Stomach (tissue), 9 donors: ENCODE measurements around the gene PRKN. TPM values are rescaled to one million over a fixed set of nuclear protein-coding genes. Genes with fewer than 3 reads are reported as not detected.

Experiments used
- DNase-seq, 2 donors: peaks; one replicate each; pipeline versions ENCODE4 v3.0.0 to v3.0.0-alpha.2; 2013 to 2019
- H3K27ac ChIP-seq, 5 donors: fragments of 200-600 bp in 4 of 5; sonication (generic) in 4 of 5; one replicate each; pipeline ENCODE4 v1.5.1; 2013 to 2019; ENCODE audit warnings: mild to moderate bottlenecking in 1 of 5, moderate library complexity in 1 of 5
- H3K27me3 ChIP-seq, 3 donors: fragments of 200-600 bp; sonication (generic); one replicate each; pipeline ENCODE4 v1.5.1; 2017 to 2019; ENCODE audit warnings: mixed run types in 1 of 3
- H3K36me3 ChIP-seq, 4 donors: fragments of 200-600 bp; sonication (generic); 1 replicate in 3 of 4; 2 replicates in 1 of 4; pipeline ENCODE4 v1.5.1; 2016 to 2019
- H3K4me1 ChIP-seq, 4 donors: fragments of 200-600 bp; sonication (generic); one replicate each; pipeline ENCODE4 v1.5.1; 2016 to 2019
- H3K4me3 ChIP-seq, 4 donors: fragments of 200-600 bp; sonication (generic) in 3 of 4; one replicate each; pipeline ENCODE4 v1.5.1; 2016 to 2019; ENCODE audit warnings: mild to moderate bottlenecking in 1 of 4
- H3K9me3 ChIP-seq, 4 donors: fragments of 200-600 bp; sonication (generic); one replicate each; pipeline ENCODE4 v1.5.1; 2016 to 2019
- EP300 ChIP-seq: sonication (generic); formaldehyde crosslinking; IDR thresholded peaks from one replicate; pipeline ENCODE4 v1.6.1; 2017; ENCODE audit warnings: antibody characterized with exemption
- POLR2A ChIP-seq, 4 donors: fragments of 450-650 bp; IDR thresholded peaks; one replicate each; pipeline ENCODE4 v1.6.1; 2016; ENCODE audit warnings: antibody characterized with exemption in 4 of 4, control low read depth in 2 of 4, mild to moderate bottlenecking in 1 of 4, moderate library complexity in 1 of 4
- POLR2AphosphoS5 ChIP-seq, 3 donors: sonication (generic); formaldehyde crosslinking; IDR thresholded peaks; one replicate each; pipeline ENCODE4 v1.6.1; 2016; ENCODE audit warnings: antibody characterized with exemption in 3 of 3
- WGBS, 5 donors: extraction: QIAGEN DNeasy Blood & Tissue Kit in 3 of 5; methylation state at CpG; one replicate each; pipeline versions ENCODE4 v1.1.5 to v1.1.7; 2013 to 2018; 5-methylcytosine and 5-hydroxymethylcytosine counted together
- intact Hi-C: fragments of 100-400 bp; cut with DNase I; formaldehyde crosslinking; loops from one replicate; pipeline ENCODE4 v1.15.1; 2023; ENCODE audit warnings: low total_unique reads
- polyA plus RNA-seq, 3 donors: library from polyadenylated mRNA; stranded (reverse); fragments of 200-250 nt; gene quantifications; one replicate each; pipeline ENCODE4 v1.2.3, GENCODE V29; 2013
- total RNA-seq, 5 donors: library from RNA; depleted of rRNA; stranded (reverse); fragments of >200 nt; gene quantifications; one replicate each; pipeline versions ENCODE4 v1.1.0 to v1.2.3, GENCODE V29; 2014 to 2016
- TF ChIP-seq, protein P1 (sequence below), 7 experiments: fragments of 450-650 bp in 4 of 7; fragments of 200-600 bp in 3 of 7; sonication (generic) in 3 of 7; IDR thresholded peaks; one replicate each; pipeline ENCODE4 v1.5.1; 2016 to 2019; ENCODE audit warnings: antibody characterized with exemption in 7 of 7, control low read depth in 2 of 7, mild to moderate bottlenecking in 1 of 7
- donor health status: healthy with polysubstance abuse.
- donor health status: Bipolar disorder and iron deficiency.
- donor health status: healthy.

PRKN gene
- total and polyA plus RNA-seq, 8 donors: 0.68 to 19.8 (median 9.5) TPM

DNA sequence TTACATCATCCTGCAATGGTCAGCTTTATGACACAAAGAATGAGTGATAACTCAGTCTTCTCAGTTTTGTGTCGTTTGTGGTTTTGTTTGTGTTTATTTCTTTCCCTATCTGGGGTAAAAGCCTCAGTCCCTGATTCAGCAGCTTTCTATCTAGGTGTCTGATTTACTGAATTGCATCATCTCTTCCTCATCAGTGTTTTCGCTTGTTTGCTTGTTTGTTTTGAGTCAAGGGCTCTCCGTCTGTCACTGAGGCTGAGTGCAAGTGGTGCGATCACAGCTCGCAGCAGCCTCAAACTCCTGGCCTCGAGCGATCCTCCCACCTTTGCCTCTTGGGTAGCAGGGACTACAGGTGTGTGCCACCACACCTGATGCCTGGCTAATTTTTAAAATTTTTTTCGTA, 548.9 kb downstream of the PRKN start:
- Histone ChIP-seq H3K27me3 (no peaks in the 10 kb centered on the region), H3K4me3 (no peak overlapping the region), H3K9me3 (no peaks in the 10 kb centered on the region), H3K4me1 (peaks cover 0 to 13% (median 0%) of the 10 kb centered on the region in 4 donors), H3K36me3 (no peaks in the 10 kb centered on the region), H3K27ac (no peak overlapping the region)
- TF ChIP-seq, protein P1, sequence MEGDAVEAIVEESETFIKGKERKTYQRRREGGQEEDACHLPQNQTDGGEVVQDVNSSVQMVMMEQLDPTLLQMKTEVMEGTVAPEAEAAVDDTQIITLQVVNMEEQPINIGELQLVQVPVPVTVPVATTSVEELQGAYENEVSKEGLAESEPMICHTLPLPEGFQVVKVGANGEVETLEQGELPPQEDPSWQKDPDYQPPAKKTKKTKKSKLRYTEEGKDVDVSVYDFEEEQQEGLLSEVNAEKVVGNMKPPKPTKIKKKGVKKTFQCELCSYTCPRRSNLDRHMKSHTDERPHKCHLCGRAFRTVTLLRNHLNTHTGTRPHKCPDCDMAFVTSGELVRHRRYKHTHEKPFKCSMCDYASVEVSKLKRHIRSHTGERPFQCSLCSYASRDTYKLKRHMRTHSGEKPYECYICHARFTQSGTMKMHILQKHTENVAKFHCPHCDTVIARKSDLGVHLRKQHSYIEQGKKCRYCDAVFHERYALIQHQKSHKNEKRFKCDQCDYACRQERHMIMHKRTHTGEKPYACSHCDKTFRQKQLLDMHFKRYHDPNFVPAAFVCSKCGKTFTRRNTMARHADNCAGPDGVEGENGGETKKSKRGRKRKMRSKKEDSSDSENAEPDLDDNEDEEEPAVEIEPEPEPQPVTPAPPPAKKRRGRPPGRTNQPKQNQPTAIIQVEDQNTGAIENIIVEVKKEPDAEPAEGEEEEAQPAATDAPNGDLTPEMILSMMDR (IDR thresholded peaks at IDR 0.05): no peak
- TF ChIP-seq POLR2A (IDR thresholded peaks at IDR 0.05) (no peak), EP300 (no peak), POLR2AphosphoS5 (IDR thresholded peaks at IDR 0.05) (no peak)
- 89 to 95% (median 94%) methylated on average over 8 of the region's 8 CpGs for WGBS, 5 donors
- intact Hi-C loops: no loop called here
- no peak for DNase-seq

DNA sequence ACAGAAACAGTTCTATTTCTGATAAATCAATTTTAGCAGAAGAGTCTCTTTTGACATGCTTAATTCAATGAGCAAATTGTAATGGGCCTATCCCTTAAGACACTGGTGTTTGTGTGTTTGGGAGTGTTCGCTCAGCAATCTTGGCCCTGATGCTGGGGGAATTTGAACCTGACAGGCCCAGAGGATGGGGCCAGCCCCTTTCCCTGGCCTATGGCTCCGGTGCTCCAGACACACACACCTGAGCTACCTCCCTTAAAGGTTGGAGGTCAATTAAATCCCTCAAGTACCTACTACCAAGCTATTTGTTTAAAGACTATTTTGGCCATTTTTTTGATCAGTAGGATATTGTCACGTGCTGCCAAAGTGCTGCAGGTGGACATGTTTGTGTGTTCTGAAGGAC, 549.3 kb downstream of the PRKN start:
- TF ChIP-seq EP300 (no peak), POLR2AphosphoS5 (IDR thresholded peaks at IDR 0.05) (no peak), POLR2A (IDR thresholded peaks at IDR 0.05) (no peak)
- TF ChIP-seq, protein P1 (IDR thresholded peaks at IDR 0.05): no peak
- peaks cover 0 to 13% (median 0%) of the 10 kb centered on the region in 4 donors for H3K4me1 ChIP-seq
- H3K4me3 ChIP-seq: no peak overlapping the region
- WGBS, 5 donors: 77 to 91% (median 85%) methylated on average over 3 of the region's 3 CpGs
- no peak for DNase-seq
- H3K9me3 ChIP-seq: no peaks in the 10 kb centered on the region
- no peak overlapping the region for H3K27ac ChIP-seq
- no peaks in the 10 kb centered on the region for H3K36me3 ChIP-seq
- intact Hi-C loops: no loop called here
- H3K27me3 ChIP-seq: no peaks in the 10 kb centered on the region

DNA sequence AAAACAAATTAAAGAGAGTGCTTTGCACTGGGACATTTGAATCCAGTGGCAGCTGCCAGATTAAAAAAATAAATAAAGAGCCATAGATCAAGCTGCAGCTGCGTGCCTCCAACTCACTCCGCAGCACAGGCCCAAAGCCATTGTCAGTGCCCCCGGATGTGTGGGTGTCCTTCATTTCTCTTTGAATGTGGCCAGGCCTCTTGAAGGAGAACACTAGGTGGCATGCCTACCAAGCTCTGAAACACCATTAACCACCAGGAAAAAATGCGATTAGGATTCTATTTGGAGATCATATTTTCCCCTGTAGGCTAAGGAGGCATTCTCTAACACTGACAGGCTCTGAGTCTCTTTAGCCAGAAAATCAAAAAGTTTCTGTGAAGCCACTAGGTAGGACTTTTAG, 549.8 kb downstream of the PRKN start:
- H3K4me1 ChIP-seq: peaks cover 0 to 13% (median 0%) of the 10 kb centered on the region in 4 donors
- 17 to 32% (median 26%) methylated on average over 4 of the region's 4 CpGs for WGBS, 5 donors
- DNase-seq: peak in 1 of 2 donors; percentile 59
- H3K27ac ChIP-seq: no peak overlapping the region
- H3K27me3 ChIP-seq: no peaks in the 10 kb centered on the region
- no peaks in the 10 kb centered on the region for H3K36me3 ChIP-seq
- H3K4me3 ChIP-seq: no peak overlapping the region
- H3K9me3 ChIP-seq: no peaks in the 10 kb centered on the region
- intact Hi-C loops: no loop called here
- no peak for TF ChIP-seq EP300
- no peak for TF ChIP-seq POLR2A (IDR thresholded peaks at IDR 0.05)
- no peak for TF ChIP-seq POLR2AphosphoS5 (IDR thresholded peaks at IDR 0.05)
- TF ChIP-seq, protein P1 (IDR thresholded peaks at IDR 0.05): peak in 2 of 7 experiments; percentile 12 to 13

DNA sequence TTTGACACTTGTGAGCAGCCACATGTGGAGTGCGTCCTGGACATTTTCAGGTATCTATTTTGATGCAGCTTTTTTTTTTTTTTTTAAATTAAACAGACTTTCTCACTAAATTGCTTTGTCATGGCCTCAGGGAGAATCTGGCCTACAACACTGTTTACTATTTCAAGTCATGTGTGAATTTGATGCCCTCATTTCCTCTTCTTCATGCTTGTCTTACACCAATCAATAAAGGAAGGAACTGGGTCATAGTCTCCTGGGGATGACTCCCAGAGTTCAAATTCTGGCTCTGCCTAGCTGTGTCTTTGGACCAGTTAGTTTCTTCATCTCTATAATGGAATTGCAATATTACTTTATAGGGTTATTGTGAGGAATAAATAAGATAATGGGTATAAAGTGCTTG, 554.1 kb downstream of the PRKN start:
- no peak for DNase-seq
- 87 to 100% (median 96%) methylated on average over 1 of the region's 1 CpG for WGBS, 5 donors
- no peak for TF ChIP-seq EP300
- TF ChIP-seq, protein P1 (IDR thresholded peaks at IDR 0.05): no peak
- no peak for TF ChIP-seq POLR2AphosphoS5 (IDR thresholded peaks at IDR 0.05)
- no peak for TF ChIP-seq POLR2A (IDR thresholded peaks at IDR 0.05)
- Histone ChIP-seq H3K36me3 (no peaks in the 10 kb centered on the region), H3K27ac (no peak overlapping the region), H3K9me3 (no peaks in the 10 kb centered on the region), H3K27me3 (no peaks in the 10 kb centered on the region), H3K4me3 (no peak overlapping the region), H3K4me1 (no peaks in the 10 kb centered on the region)
- intact Hi-C loops: no loop called here
